Suprapubic skin (tissue), 4 donors: Measurements from ENCODE around the gene GPC5. TPM values are rescaled to one million over a fixed set of nuclear protein-coding genes. Genes with fewer than 3 reads are reported as not detected.

ENCODE experiments used
- DNase-seq, 2 donors: peaks; one replicate each; pipeline ENCODE4 v3.0.0-alpha.2; 2019; ENCODE audit warnings: low spot score in 2 of 2
- H3K27ac ChIP-seq: fragments of 200-600 bp; sonication (generic); one replicate; pipeline ENCODE4 v1.5.1; 2019
- H3K27me3 ChIP-seq: fragments of 200-600 bp; sonication (generic); one replicate; pipeline ENCODE4 v1.5.1; 2019
- H3K36me3 ChIP-seq: fragments of 200-600 bp; sonication (generic); one replicate; pipeline ENCODE4 v1.5.1; 2019
- H3K4me1 ChIP-seq: fragments of 200-600 bp; sonication (generic); one replicate; pipeline ENCODE4 v1.5.1; 2019
- H3K4me3 ChIP-seq: fragments of 200-600 bp; sonication (generic); one replicate; pipeline ENCODE4 v1.5.1; 2019; ENCODE audit warnings: mild to moderate bottlenecking
- H3K9me3 ChIP-seq: fragments of 200-600 bp; sonication (generic); one replicate; pipeline ENCODE4 v1.5.1; 2019
- EP300 ChIP-seq: sonication (generic); formaldehyde crosslinking; IDR thresholded peaks from one replicate; pipeline ENCODE4 v1.6.1; 2017; ENCODE audit warnings: antibody characterized with exemption
- POLR2A ChIP-seq, 2 donors: fragments of 450-650 bp; IDR thresholded peaks; one replicate each; pipeline ENCODE4 v1.6.1; 2017; ENCODE audit warnings: antibody characterized with exemption in 2 of 2, mild to moderate bottlenecking in 2 of 2, moderate library complexity in 2 of 2
- POLR2AphosphoS5 ChIP-seq, 3 donors: sonication (generic); formaldehyde crosslinking; IDR thresholded peaks; one replicate each; pipeline ENCODE4 v1.6.1; 2017; ENCODE audit warnings: antibody characterized with exemption in 3 of 3
- WGBS: methylation state at CpG from one replicate; pipeline ENCODE4 v1.1.5; 2018; 5-methylcytosine and 5-hydroxymethylcytosine counted together
- total RNA-seq, 4 donors: library from RNA; depleted of rRNA; stranded (reverse); fragments of >200 nt; gene quantifications; one replicate each; pipeline ENCODE4 v1.1.0, GENCODE V29; 2016
- TF ChIP-seq, protein P1 (sequence below), 2 donors: fragments of 200-600 bp in 1 of 2; fragments of 450-650 bp in 1 of 2; sonication (generic) in 1 of 2; IDR thresholded peaks; one replicate each; pipeline ENCODE4 v1.5.1; 2016 to 2019; ENCODE audit warnings: antibody characterized with exemption in 2 of 2, mild to moderate bottlenecking in 1 of 2, moderate library complexity in 1 of 2

Gene GPC5
- total RNA-seq, 4 donors from 2014 or later, result 0.55 TPM; not detected in 3

- DNase-seq, result no peak
- Histone ChIP-seq H3K27ac (no peak overlapping the region), H3K4me1 (no peaks in the 10 kb centered on the region), H3K27me3 (no peaks in the 10 kb centered on the region), H3K9me3 (no peaks in the 10 kb centered on the region), H3K36me3 (no peaks in the 10 kb centered on the region), H3K4me3 (no peak overlapping the region)
- WGBS, result 56% methylated on average over 5 of the region's 5 CpGs
- no peak for TF ChIP-seq EP300
- no peak for TF ChIP-seq POLR2AphosphoS5 (IDR thresholded peaks at IDR 0.05)
- no peak for TF ChIP-seq POLR2A (IDR thresholded peaks at IDR 0.05)
- TF ChIP-seq, protein P1, sequence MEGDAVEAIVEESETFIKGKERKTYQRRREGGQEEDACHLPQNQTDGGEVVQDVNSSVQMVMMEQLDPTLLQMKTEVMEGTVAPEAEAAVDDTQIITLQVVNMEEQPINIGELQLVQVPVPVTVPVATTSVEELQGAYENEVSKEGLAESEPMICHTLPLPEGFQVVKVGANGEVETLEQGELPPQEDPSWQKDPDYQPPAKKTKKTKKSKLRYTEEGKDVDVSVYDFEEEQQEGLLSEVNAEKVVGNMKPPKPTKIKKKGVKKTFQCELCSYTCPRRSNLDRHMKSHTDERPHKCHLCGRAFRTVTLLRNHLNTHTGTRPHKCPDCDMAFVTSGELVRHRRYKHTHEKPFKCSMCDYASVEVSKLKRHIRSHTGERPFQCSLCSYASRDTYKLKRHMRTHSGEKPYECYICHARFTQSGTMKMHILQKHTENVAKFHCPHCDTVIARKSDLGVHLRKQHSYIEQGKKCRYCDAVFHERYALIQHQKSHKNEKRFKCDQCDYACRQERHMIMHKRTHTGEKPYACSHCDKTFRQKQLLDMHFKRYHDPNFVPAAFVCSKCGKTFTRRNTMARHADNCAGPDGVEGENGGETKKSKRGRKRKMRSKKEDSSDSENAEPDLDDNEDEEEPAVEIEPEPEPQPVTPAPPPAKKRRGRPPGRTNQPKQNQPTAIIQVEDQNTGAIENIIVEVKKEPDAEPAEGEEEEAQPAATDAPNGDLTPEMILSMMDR (IDR thresholded peaks at IDR 0.05), result no peak
Observed at GRCh38 chr13:92232871-92233270, 834.5 kb downstream of the GPC5 start.

DNA sequence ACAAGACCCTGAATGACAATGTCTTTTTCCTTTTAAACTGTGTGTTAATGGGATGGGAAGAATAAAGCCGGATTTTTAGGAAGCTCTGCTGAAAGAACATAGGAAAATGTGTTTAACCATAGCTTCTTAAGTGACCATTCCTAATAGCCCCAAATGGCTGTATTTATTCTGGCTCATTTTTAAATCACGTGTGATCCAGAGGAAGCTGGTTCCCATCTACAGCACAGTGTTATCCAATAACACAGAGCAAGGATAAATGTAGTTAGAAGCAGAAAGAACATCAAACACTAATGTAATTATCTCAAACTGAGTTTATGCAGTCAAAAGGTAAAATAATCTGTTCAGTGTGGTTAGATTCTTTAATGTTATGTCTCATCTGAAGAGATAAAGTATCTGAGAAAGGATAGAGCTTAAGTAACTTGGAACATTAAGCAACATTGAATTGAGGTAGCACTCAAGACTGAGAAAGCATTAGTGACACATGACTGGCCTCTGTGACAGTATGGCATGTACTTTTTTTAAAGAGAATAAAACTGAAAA, 853.3 kb downstream of the GPC5 start:
- H3K27ac ChIP-seq, result no peak overlapping the region
- no peaks in the 10 kb centered on the region for H3K9me3 ChIP-seq
- TF ChIP-seq, protein P1 (IDR thresholded peaks at IDR 0.05), result no peak
- TF ChIP-seq EP300 (no peak), POLR2AphosphoS5 (IDR thresholded peaks at IDR 0.05) (no peak), POLR2A (IDR thresholded peaks at IDR 0.05) (no peak)
- no peak overlapping the region for H3K4me3 ChIP-seq
- no peaks in the 10 kb centered on the region for H3K36me3 ChIP-seq
- 67% methylated on average over 2 of the region's 2 CpGs for WGBS
- H3K27me3 ChIP-seq, result no peaks in the 10 kb centered on the region
- DNase-seq, result no peak
- H3K4me1 ChIP-seq, result no peaks in the 10 kb centered on the region

DNA sequence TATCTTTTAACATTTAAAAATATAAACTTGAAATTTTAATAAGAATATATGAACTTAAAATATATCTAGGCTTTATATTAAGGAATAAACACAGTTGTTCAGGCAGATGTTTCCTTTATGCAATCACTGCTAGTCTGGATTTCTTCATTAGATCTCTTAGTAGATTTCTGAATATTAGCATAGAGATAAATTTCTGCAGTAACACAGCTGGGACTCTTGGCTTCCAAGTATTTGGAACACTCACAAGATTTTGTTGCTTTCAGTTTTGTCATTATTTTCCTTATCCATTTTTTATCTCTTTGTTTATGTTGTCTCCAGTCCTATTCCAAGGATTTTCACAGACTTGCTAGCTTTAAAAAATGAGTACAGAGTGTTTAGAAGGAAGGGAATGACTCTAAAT, 857.1 kb downstream of the GPC5 start:
- Histone ChIP-seq H3K27ac (no peak overlapping the region), H3K9me3 (no peaks in the 10 kb centered on the region), H3K36me3 (no peaks in the 10 kb centered on the region), H3K4me3 (no peak overlapping the region), H3K27me3 (no peaks in the 10 kb centered on the region), H3K4me1 (peaks cover 3% of the 10 kb centered on the region)
- no peak for DNase-seq
- TF ChIP-seq POLR2A (IDR thresholded peaks at IDR 0.05), result no peak

DNA sequence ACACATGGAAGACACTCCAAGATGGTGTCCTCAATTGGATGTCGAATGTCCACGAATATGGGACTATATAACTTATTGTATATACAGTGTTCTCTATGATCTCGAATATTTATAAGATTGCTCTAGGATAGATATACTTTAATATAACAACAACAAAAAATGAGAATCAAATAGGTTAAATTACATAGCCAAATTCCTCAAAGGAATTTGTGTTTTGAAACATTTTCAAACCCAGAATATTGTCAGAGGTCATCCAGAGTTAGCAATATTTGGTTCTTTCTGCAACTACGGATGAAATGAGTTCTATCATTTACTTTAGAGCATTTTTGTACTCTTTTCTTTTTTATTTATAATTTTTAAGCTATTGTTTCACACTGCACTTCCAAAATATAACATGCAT, 857.8 kb downstream of the GPC5 start:
- TF ChIP-seq POLR2AphosphoS5 (IDR thresholded peaks at IDR 0.05), result no peak
- TF ChIP-seq POLR2A (IDR thresholded peaks at IDR 0.05), result no peak
- TF ChIP-seq, protein P1 (IDR thresholded peaks at IDR 0.05), result no peak
- no peak for TF ChIP-seq EP300
- no peaks in the 10 kb centered on the region for H3K27me3 ChIP-seq
- H3K27ac ChIP-seq, result no peak overlapping the region
- H3K4me1 ChIP-seq, result peaks cover 3% of the 10 kb centered on the region
- H3K4me3 ChIP-seq, result no peak overlapping the region
- no peak for DNase-seq
- no peaks in the 10 kb centered on the region for H3K9me3 ChIP-seq
- no peaks in the 10 kb centered on the region for H3K36me3 ChIP-seq
- 85% methylated on average over 4 of the region's 4 CpGs for WGBS

DNA sequence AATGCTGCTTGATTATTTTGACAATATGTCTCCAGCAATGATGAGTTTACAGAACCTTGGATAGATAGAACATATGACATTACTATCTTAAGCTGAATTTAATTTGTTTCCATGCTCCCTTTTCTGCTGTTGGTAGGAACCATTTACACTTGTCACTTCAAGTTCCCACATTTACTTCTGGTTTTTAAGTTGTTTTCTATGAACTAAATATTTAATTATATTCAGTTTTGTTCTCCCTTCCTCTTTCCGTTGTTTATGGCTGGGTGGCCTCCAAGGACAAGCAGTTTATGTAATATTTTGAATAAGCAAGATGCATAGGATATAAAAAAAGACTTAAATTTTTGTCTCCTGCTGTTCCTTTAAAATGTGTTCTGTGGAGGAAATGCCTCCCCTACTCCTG, 860.6 kb downstream of the GPC5 start:
- no peak for TF ChIP-seq POLR2AphosphoS5 (IDR thresholded peaks at IDR 0.05)
- TF ChIP-seq EP300, result no peak
- TF ChIP-seq, protein P1 (IDR thresholded peaks at IDR 0.05), result no peak
- TF ChIP-seq POLR2A (IDR thresholded peaks at IDR 0.05), result no peak
- H3K27ac ChIP-seq, result no peak overlapping the region
- 36% methylated on average over 1 of the region's 1 CpG for WGBS
- H3K36me3 ChIP-seq, result no peaks in the 10 kb centered on the region
- no peak for DNase-seq
- H3K27me3 ChIP-seq, result no peaks in the 10 kb centered on the region
- H3K9me3 ChIP-seq, result no peaks in the 10 kb centered on the region
- H3K4me1 ChIP-seq, result peaks cover 3% of the 10 kb centered on the region
- no peak overlapping the region for H3K4me3 ChIP-seq

GRCh38 chr13:92259523-92259922, 861.1 kb downstream of the GPC5 start:
- no peak overlapping the region for H3K27ac ChIP-seq

More at GRCh38 chr13:92259523-92259922, 861.1 kb downstream of the GPC5 start:
- H3K27me3 ChIP-seq, result no peaks in the 10 kb centered on the region
- no peak overlapping the region for H3K4me3 ChIP-seq
- H3K9me3 ChIP-seq, result no peaks in the 10 kb centered on the region
- 52% methylated on average over 1 of the region's 1 CpG for WGBS
- TF ChIP-seq POLR2AphosphoS5 (IDR thresholded peaks at IDR 0.05) (no peak), POLR2A (IDR thresholded peaks at IDR 0.05) (no peak), EP300 (no peak)
- TF ChIP-seq, protein P1 (IDR thresholded peaks at IDR 0.05), result no peak
- peaks cover 3% of the 10 kb centered on the region for H3K4me1 ChIP-seq
- DNase-seq, result no peak
- no peaks in the 10 kb centered on the region for H3K36me3 ChIP-seq
